IMR-90 (cell line): ENCODE data around the gene DTX1. TPM values are rescaled to one million over a fixed set of nuclear protein-coding genes. Genes with fewer than 3 reads are reported as not detected.

Experiments used
- ATAC-seq: fragments of 200-7000 bp; cut with Tn5 transposase; 2 replicates; pipeline ENCODE4 v1.9.1; 2020; ENCODE audit warnings: low read depth, mild to moderate bottlenecking, moderate library complexity
- BruUV-seq: library from RNA; stranded (reverse); fragments of 400-500 nt; replicated peaks from 2 replicates; lab custom pipeline; 2021; lab: Mats Ljungman, UMichigan
- CTCF ChIA-PET: fragments of 300-600 bp; formaldehyde crosslinking; extraction: SDS; loops from one replicate; lab custom pipeline; 2021; ENCODE audit warnings: antibody characterized with exemption; lab: Yijun Ruan, JAX
- POLR2A ChIA-PET: fragments of 300-600 bp; sonication (Branson Sonifier 250); formaldehyde crosslinking; loops from one replicate; lab custom pipeline; 2022; ENCODE audit warnings: antibody characterized with exemption; ENCODE audit not compliant: unreplicated experiment; lab: Charles Lee
- DNase-seq: peaks from one replicate; pipeline ENCODE4 v3.0.0; 2013
- H2AFZ ChIP-seq: replicated peaks from 2 replicates; pipeline ENCODE3; 2013; ENCODE audit warnings: low read length, mild to moderate bottlenecking; ENCODE audit not compliant: poor library complexity
- H2AK5ac ChIP-seq: 2 replicates; pipeline ENCODE4 v1.6.1; 2013; ENCODE audit warnings: low read depth, low read length, inconsistent platforms
- H2AK9ac ChIP-seq: replicated peaks from 2 replicates; pipeline ENCODE3; 2013; ENCODE audit warnings: mild to moderate bottlenecking, low read depth, low read length, moderate library complexity; ENCODE audit not compliant: poor library complexity
- H2BK120ac ChIP-seq: 2 replicates; pipeline ENCODE4 v1.6.1; 2013; ENCODE audit warnings: low read depth, low read length, inconsistent platforms
- H2BK15ac ChIP-seq: 3 replicates; pipeline ENCODE4 v1.6.1; 2013; ENCODE audit warnings: low read depth, low read length, inconsistent platforms
- H2BK20ac ChIP-seq: 2 replicates; pipeline ENCODE4 v1.6.1; 2013; ENCODE audit warnings: low read depth, mild to moderate bottlenecking, inconsistent platforms, low read length, moderate library complexity
- H2BK5ac ChIP-seq: 2 replicates; pipeline ENCODE4 v1.6.1; 2013; ENCODE audit warnings: mild to moderate bottlenecking, low read depth, low read length, inconsistent platforms; ENCODE audit not compliant: poor library complexity, severe bottlenecking
- H3K14ac ChIP-seq: replicated peaks from 2 replicates; pipeline ENCODE4 v1.6.1; 2013; ENCODE audit warnings: low read depth, low read length, inconsistent platforms
- H3K18ac ChIP-seq: 2 replicates; pipeline ENCODE4 v1.6.1; 2013; ENCODE audit warnings: low read depth, low read length, control low read depth
- H3K23ac ChIP-seq: 2 replicates; pipeline ENCODE4 v1.6.1; 2013; ENCODE audit warnings: low read depth, low read length, inconsistent platforms
- H3K27ac ChIP-seq: 2 replicates; pipeline ENCODE4 v1.5.1; 2013; ENCODE audit warnings: mild to moderate bottlenecking, control low read depth, low read length; ENCODE audit not compliant: insufficient read depth
- H3K27me3 ChIP-seq: 2 replicates; pipeline ENCODE4 v1.6.1; 2013; ENCODE audit warnings: low read length; ENCODE audit not compliant: control insufficient read depth, insufficient read depth
- H3K36me3 ChIP-seq: 2 replicates; pipeline ENCODE4 v1.6.1; 2013; ENCODE audit warnings: low read length, mixed read lengths; ENCODE audit not compliant: control insufficient read depth, insufficient read depth
- H3K4ac ChIP-seq: 2 replicates; pipeline ENCODE4 v1.6.1; 2013; ENCODE audit warnings: low read depth, low read length, inconsistent platforms
- H3K4me1 ChIP-seq: 2 replicates; pipeline ENCODE4 v1.6.1; 2013; ENCODE audit warnings: low read length, mixed read lengths; ENCODE audit not compliant: control insufficient read depth, insufficient read depth
- H3K4me2 ChIP-seq: 2 replicates; pipeline ENCODE4 v1.6.1; 2013; ENCODE audit warnings: low read depth, mild to moderate bottlenecking, control low read depth, low read length, moderate library complexity
- H3K4me3 ChIP-seq: 2 replicates; pipeline ENCODE4 v1.5.1; 2013; ENCODE audit warnings: low read depth, mild to moderate bottlenecking, control low read depth, low read length, moderate library complexity; ENCODE audit not compliant: insufficient read depth
- H3K56ac ChIP-seq: 2 replicates; pipeline ENCODE4 v1.6.1; 2013; ENCODE audit warnings: low read length, inconsistent platforms; ENCODE audit not compliant: insufficient read depth; ENCODE audit errors: extremely low read depth
- H3K79me1 ChIP-seq, 2 experiments: 2 replicates each; pipeline ENCODE4 v1.6.1; 2013; ENCODE audit warnings: low read length in 2 of 2, inconsistent platforms in 1 of 2, low read depth in 1 of 2
- H3K9ac ChIP-seq: 2 replicates; pipeline ENCODE4 v1.6.1; 2013; ENCODE audit warnings: low read depth, low read length, control low read depth
- H3K9me1 ChIP-seq: 2 replicates; pipeline ENCODE4 v1.6.1; 2013; ENCODE audit warnings: low read length, inconsistent platforms; ENCODE audit not compliant: insufficient read depth
- H3K9me3 ChIP-seq: 2 replicates; pipeline ENCODE4 v1.6.1; 2013; ENCODE audit warnings: low read length; ENCODE audit not compliant: control insufficient read depth, insufficient read depth
- H4K20me1 ChIP-seq: 2 replicates; pipeline ENCODE4 v1.6.1; 2013; ENCODE audit warnings: low read length, inconsistent platforms; ENCODE audit not compliant: insufficient read depth
- H4K5ac ChIP-seq: 2 replicates; pipeline ENCODE4 v1.6.1; 2013; ENCODE audit warnings: mild to moderate bottlenecking, low read depth, low read length, control low read depth
- H4K8ac ChIP-seq, 2 experiments: 2 replicates each; pipeline ENCODE4 v1.6.1; 2013; ENCODE audit warnings: low read depth in 2 of 2, low read length in 2 of 2, control low read depth in 1 of 2, inconsistent platforms in 1 of 2
- H4K91ac ChIP-seq: 2 replicates; pipeline ENCODE4 v1.6.1; 2013; ENCODE audit warnings: low read depth, low read length, inconsistent platforms; ENCODE audit not compliant: insufficient read depth
- BHLHE40 ChIP-seq: fragments of 150-350 bp; IDR thresholded peaks from 2 replicates; pipeline ENCODE4 v1.6.1; 2016; ENCODE audit warnings: mild to moderate bottlenecking, low read depth, low read length
- CEBPB ChIP-seq: IDR thresholded peaks from 2 replicates; pipeline ENCODE4 v1.6.1; 2012; ENCODE audit warnings: low read depth, low read length, improper control_type of control experiment
- CHD1 ChIP-seq: IDR thresholded peaks from 2 replicates; pipeline ENCODE4 v1.6.1; 2012; ENCODE audit warnings: low read depth, low read length, improper control_type of control experiment
- FOS ChIP-seq: fragments of 150-350 bp; IDR thresholded peaks from 2 replicates; pipeline ENCODE4 v1.6.1; 2016; ENCODE audit warnings: low read depth, low read length
- MAFK ChIP-seq: IDR thresholded peaks from 2 replicates; pipeline ENCODE4 v1.6.1; 2012; ENCODE audit warnings: low read depth, low read length, improper control_type of control experiment
- MXI1 ChIP-seq: IDR thresholded peaks from 2 replicates; pipeline ENCODE4 v1.6.1; 2012; ENCODE audit warnings: low read depth, mild to moderate bottlenecking, low read length, moderate library complexity, borderline replicate concordance
- RAD21 ChIP-seq: IDR thresholded peaks from 2 replicates; pipeline ENCODE4 v1.6.1; 2012; ENCODE audit warnings: low read length, improper control_type of control experiment
- RCOR1 ChIP-seq: IDR thresholded peaks from 2 replicates; pipeline ENCODE4 v1.6.1; 2012; ENCODE audit warnings: mild to moderate bottlenecking, low read length, improper control_type of control experiment; ENCODE audit not compliant: insufficient replicate concordance
- WGBS, 2 experiments: methylation state at CpG; one replicate each; pipeline versions ENCODE4 v1.1.5 to v1.1.7; 2013; ENCODE audit warnings: missing lambda C conversion rate in 2 of 2; ENCODE audit not compliant: insufficient read length in 1 of 2; ENCODE audit errors: extremely low coverage in 2 of 2; 5-methylcytosine and 5-hydroxymethylcytosine counted together
- dilution Hi-C: fragments of 300-500 bp; cut with HindIII; formaldehyde crosslinking; loops from one replicate; pipeline ENCODE4 v1.14.3; 2018; ENCODE audit warnings: low sequenced_read_pairs; ENCODE audit not compliant: unreplicated experiment
- in situ Hi-C: fragments of 300-500 bp; cut with MboI; formaldehyde crosslinking; loops from 3 replicates; pipeline ENCODE4 v1.14.3; 2019; ENCODE audit warnings: low sequenced_read_pairs, inconsistent platforms, mixed read lengths
- intact Hi-C: fragments of 100-400 bp; cut with micrococcal nuclease; formaldehyde crosslinking; loops from 2 replicates; pipeline ENCODE4 v1.10.0; 2022
- polyA plus RNA-seq, 3 experiments: library from polyadenylated mRNA; depleted of rRNA; stranded (reverse); fragments of >200 nt; gene quantifications; 2 replicates each; pipeline ENCODE4 v1.2.3, GENCODE V29; 2012; ENCODE audit warnings: low replicate concordance in 1 of 3
- total RNA-seq: library from RNA; depleted of rRNA; stranded (reverse); fragments of >200 nt; gene quantifications from 2 replicates; pipeline ENCODE4 v1.2.3, GENCODE V29; 2012
- TF ChIP-seq, protein P1 (sequence below): conservative IDR thresholded peaks from 2 replicates; pipeline ENCODE4 v1.5.1; 2012; ENCODE audit warnings: mild to moderate bottlenecking, low read depth, low read length, improper control_type of control experiment

DTX1 gene
- total and polyA plus RNA-seq, 2 of the 4 experiments (the other 2 are of a cell fraction): not detected

DNA sequence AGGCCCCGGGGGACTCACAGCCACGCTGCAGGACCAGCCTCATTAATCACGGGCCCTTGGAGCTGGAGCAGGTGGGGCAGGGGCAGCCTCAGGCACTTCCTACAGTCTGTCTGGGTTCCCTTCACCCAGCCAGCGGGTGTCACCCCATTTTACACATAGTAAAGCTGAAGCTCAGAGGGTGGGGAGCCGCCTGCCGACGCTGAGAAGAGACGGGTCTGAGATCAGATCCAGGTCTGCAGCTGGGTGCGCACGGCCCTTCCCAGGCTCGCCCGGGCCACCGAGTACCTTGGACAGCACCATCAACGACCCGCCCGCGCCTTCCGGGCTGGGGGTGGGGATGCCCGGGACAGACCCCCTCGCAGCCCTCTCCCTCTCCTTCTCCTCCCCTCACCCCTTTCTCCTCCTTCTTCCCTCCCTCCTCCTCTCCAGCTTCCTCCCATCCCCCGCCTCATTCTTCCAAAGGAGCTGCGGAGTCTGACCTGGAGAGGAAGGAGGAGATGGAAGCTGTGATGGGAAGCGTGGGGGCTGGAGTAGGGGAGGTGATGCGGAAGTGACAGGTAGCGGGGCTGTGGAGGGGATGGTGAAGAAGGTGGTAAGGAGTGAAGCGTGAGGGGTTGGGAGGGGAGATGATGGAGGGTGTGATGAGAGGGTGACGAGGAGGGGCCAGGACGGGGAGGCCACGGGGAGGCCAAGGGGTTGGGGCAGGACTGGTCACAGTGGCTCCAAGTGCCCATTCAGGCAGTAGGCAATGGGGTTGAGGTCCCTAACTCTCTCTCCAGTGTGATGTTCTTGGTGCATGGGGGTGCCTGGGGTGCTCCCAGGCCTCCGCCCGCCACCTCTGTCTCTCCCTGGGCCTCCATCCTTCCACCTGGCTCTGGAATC is 8.8 kb downstream of the DTX1 start:
- ChIA-PET POLR2A (no interaction called here), CTCF (no interaction called here)
- H3K23ac ChIP-seq: no peak overlapping the region
- H2AK5ac ChIP-seq: no peak overlapping the region
- no peak overlapping the region for H3K56ac ChIP-seq
- no peaks in the 10 kb centered on the region for H3K9me1 ChIP-seq
- H2BK20ac ChIP-seq: no peak overlapping the region
- H3K4me3 ChIP-seq: no peak overlapping the region
- no peak overlapping the region for H2BK15ac ChIP-seq
- no TSS peak for BruUV-seq
- no peak overlapping the region for H2AK9ac ChIP-seq
- intact Hi-C loops (no loop called here), in situ Hi-C loops (no loop called here), dilution Hi-C loops (no loop called here)
- DNase-seq: no peak
- TF ChIP-seq CEBPB (no peak), CHD1 (no peak), FOS (no peak), RAD21 (no peak), BHLHE40 (no peak), MAFK (no peak), RCOR1 (no peak), MXI1 (no peak)
- TF ChIP-seq, protein P1, sequence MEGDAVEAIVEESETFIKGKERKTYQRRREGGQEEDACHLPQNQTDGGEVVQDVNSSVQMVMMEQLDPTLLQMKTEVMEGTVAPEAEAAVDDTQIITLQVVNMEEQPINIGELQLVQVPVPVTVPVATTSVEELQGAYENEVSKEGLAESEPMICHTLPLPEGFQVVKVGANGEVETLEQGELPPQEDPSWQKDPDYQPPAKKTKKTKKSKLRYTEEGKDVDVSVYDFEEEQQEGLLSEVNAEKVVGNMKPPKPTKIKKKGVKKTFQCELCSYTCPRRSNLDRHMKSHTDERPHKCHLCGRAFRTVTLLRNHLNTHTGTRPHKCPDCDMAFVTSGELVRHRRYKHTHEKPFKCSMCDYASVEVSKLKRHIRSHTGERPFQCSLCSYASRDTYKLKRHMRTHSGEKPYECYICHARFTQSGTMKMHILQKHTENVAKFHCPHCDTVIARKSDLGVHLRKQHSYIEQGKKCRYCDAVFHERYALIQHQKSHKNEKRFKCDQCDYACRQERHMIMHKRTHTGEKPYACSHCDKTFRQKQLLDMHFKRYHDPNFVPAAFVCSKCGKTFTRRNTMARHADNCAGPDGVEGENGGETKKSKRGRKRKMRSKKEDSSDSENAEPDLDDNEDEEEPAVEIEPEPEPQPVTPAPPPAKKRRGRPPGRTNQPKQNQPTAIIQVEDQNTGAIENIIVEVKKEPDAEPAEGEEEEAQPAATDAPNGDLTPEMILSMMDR: no peak
- H4K8ac ChIP-seq: no peak overlapping the region
- H3K4ac ChIP-seq: no peak overlapping the region
- no peak overlapping the region for H3K18ac ChIP-seq
- no peaks in the 10 kb centered on the region for H3K36me3 ChIP-seq
- peak; percentile 59 for ATAC-seq
- H4K5ac ChIP-seq: no peak overlapping the region
- no peak overlapping the region for H3K9ac ChIP-seq
- H3K79me1 ChIP-seq: no peaks in the 10 kb centered on the region
- H2BK120ac ChIP-seq: no peak overlapping the region
- no peak overlapping the region for H2AFZ ChIP-seq
- no peaks in the 10 kb centered on the region for H3K9me3 ChIP-seq
- no peak overlapping the region for H3K14ac ChIP-seq
- no peak overlapping the region for H2BK5ac ChIP-seq
- H4K20me1 ChIP-seq: no peaks in the 10 kb centered on the region
- peaks cover 10% of the 10 kb centered on the region; the same call in 1 of the 2 replicates for H3K27me3 ChIP-seq
- WGBS, 2 experiments: 8% methylated on average over 8 of the region's 31 CpGs; no CpG with 5 or more reads in 1 of the 2 experiments
- no peak overlapping the region for H4K91ac ChIP-seq
- no peak overlapping the region for H3K4me2 ChIP-seq
- H3K27ac ChIP-seq: no peak overlapping the region
- no peaks in the 10 kb centered on the region for H3K4me1 ChIP-seq
